ENCODE measurements around the gene RNF224. TPM values are rescaled to one million over a fixed set of nuclear protein-coding genes. Genes with fewer than 3 reads are reported as not detected.

The RNF224 gene
- total RNA-seq, 1 experiment from 2014 or later: 0.27 TPM

DNA sequence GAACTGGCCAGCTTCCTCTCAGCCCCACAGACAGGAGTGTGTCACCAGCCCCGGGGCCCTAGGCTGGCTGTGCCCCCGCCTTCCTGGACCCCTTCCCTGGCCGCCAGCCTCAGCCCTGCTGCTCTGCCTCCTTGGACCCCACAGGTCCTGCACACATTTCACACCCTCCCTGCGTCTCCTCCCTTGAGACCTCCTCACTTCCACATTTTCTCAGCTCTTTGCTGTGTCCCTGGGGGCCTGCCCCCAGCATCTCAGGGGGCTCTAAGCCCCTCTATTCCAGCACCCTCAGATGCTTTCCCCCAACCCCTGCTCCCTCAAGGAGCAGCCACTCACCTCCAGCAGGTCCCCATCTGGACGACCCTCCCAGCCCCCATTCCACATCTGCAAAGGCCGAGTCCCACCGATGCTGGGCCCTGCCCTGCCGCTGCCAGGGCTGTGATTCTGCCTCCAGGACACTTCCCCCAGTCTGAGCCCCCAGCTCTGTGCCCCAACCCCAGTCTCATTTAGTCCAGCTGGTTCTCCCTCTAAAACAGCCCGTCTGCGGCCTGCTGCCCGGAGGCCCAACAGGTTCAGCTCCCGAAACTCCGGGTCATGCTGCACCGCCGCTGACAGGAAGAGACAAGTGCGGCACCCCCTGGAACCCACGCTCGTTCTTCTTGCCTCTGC is 7.6 kb downstream of the RNF224 start:
- no peaks in the 10 kb centered on the region for H3K36me3 ChIP-seq (ENCODE audit: control insufficient read depth, insufficient read depth, low read length)
- peak overlapping the region; percentile 21 for H3K27ac Mint-ChIP-seq (ENCODE audit: unreplicated experiment)
- no peak overlapping the region for H3K4me3 ChIP-seq (ENCODE audit: low read depth, low read length)
- no peak for DNase-seq
- no peaks in the 10 kb centered on the region for H3K27me3 Mint-ChIP-seq (ENCODE audit: insufficient read depth, unreplicated experiment)
- H3K9me3 Mint-ChIP-seq (ENCODE audit: unreplicated experiment): no peaks in the 10 kb centered on the region
- ChIA-PET POLR2A (no interaction called here), CTCF (interaction anchor here (1.5 kb wide), 1 partner anchor 46 kb away, joined by 4 read pairs; the partner anchor contains the start of gene SSNA1)
- no peaks in the 10 kb centered on the region for H3K27me3 ChIP-seq (replicated peaks; ENCODE audit: control insufficient read depth, insufficient read depth, low read length)
- peaks cover 31% of the 10 kb centered on the region for H3K4me1 ChIP-seq
- H3K4me1 Mint-ChIP-seq (ENCODE audit: low read depth, unreplicated experiment): peaks cover 6% of the 10 kb centered on the region
- no peaks in the 10 kb centered on the region for H3K9me3 ChIP-seq
- BruUV-seq (replicated peaks): no TSS peak
- H3K36me3 Mint-ChIP-seq (ENCODE audit: insufficient read depth, unreplicated experiment): peaks cover 15% of the 10 kb centered on the region
- intact Hi-C loops (cut with micrococcal nuclease; ENCODE audit: unreplicated experiment): loop anchor here (5.0 kb wide), 1 partner anchor 33 kb away; the partner anchor contains the start of gene TPRN
- no peak overlapping the region for H3K4me3 Mint-ChIP-seq (ENCODE audit: unreplicated experiment)
- TF ChIP-seq, protein P1, sequence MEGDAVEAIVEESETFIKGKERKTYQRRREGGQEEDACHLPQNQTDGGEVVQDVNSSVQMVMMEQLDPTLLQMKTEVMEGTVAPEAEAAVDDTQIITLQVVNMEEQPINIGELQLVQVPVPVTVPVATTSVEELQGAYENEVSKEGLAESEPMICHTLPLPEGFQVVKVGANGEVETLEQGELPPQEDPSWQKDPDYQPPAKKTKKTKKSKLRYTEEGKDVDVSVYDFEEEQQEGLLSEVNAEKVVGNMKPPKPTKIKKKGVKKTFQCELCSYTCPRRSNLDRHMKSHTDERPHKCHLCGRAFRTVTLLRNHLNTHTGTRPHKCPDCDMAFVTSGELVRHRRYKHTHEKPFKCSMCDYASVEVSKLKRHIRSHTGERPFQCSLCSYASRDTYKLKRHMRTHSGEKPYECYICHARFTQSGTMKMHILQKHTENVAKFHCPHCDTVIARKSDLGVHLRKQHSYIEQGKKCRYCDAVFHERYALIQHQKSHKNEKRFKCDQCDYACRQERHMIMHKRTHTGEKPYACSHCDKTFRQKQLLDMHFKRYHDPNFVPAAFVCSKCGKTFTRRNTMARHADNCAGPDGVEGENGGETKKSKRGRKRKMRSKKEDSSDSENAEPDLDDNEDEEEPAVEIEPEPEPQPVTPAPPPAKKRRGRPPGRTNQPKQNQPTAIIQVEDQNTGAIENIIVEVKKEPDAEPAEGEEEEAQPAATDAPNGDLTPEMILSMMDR (IDR thresholded peaks at IDR 0.05; ENCODE audit: insufficient read depth in 1 of 2, low read depth in 1 of 2, low read length in 1 of 2, severe bottlenecking in 1 of 2, unreplicated experiment in 1 of 2): no peak

DNA sequence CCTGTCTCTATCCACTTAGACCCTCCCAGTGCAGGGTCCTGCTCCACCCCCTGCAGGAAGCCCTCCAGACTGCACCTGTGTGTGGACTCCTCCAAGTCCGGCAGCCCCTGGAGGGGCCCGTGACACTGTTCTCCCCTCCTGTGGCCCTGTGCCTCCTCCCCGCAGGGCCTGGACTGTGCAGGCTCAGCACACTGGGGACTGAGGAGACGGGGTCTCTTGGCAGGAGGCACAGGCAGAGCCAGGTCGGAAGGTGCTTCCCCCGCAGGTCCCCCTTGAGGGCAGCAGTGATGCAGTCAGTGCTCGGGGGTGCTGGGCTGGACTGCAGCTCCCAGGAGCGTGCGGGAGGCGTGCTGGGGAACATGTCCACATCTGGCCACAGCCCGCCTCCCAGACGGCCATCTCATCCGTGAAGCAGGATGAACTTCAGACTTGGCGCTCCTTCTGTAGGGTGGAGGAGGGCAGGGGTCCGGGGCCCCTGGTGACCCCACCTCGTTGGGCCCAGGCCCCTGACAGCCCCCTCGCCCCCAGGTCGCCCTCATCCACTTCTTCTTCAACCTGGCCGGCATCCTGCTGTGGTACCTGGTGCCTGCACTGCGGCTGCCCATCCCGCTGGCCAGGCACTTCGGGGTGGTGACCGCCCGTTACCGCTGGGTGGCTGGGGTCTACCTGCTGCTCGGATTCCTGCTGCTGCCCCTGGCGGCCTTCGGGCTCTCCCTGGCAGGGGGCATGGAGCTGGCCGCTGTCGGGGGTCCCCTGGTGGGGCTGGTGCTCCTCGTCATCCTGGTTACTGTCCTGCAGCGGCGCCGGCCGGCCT is 8.3 kb downstream of the RNF224 start:
- BruUV-seq (replicated peaks): no TSS peak
- Mint-ChIP-seq H3K4me3 (ENCODE audit: unreplicated experiment) (no peak overlapping the region), H3K27ac (ENCODE audit: unreplicated experiment) (peak overlapping the region; percentile 21), H3K4me1 (ENCODE audit: low read depth, unreplicated experiment) (peaks cover 6% of the 10 kb centered on the region), H3K27me3 (ENCODE audit: insufficient read depth, unreplicated experiment) (no peaks in the 10 kb centered on the region), H3K36me3 (ENCODE audit: insufficient read depth, unreplicated experiment) (peaks cover 23% of the 10 kb centered on the region), H3K9me3 (ENCODE audit: unreplicated experiment) (no peaks in the 10 kb centered on the region)
- POLR2A ChIA-PET: interaction anchor here (0.9 to 1.1 kb wide), 3 partner anchors 35 to 189 kb away, joined by 3 to 9 read pairs (median 7); no protein-coding TSS in a partner anchor
- Histone ChIP-seq H3K9me3 (no peaks in the 10 kb centered on the region), H3K4me3 (ENCODE audit: low read depth, low read length) (no peak overlapping the region), H3K27me3 (replicated peaks; ENCODE audit: control insufficient read depth, insufficient read depth, low read length) (no peaks in the 10 kb centered on the region), H3K36me3 (ENCODE audit: control insufficient read depth, insufficient read depth, low read length) (no peaks in the 10 kb centered on the region), H3K4me1 (peaks cover 24% of the 10 kb centered on the region)
- TF ChIP-seq, protein P1 (IDR thresholded peaks at IDR 0.05; ENCODE audit: insufficient read depth in 1 of 2, low read depth in 1 of 2, low read length in 1 of 2, severe bottlenecking in 1 of 2, unreplicated experiment in 1 of 2): peak in 1 of 2 experiments; percentile 19
- CTCF ChIA-PET: interaction anchor here (0.6 to 1.5 kb wide), 16 partner anchors 9 to 206 kb away, joined by 3 to 24 read pairs (median 6); partner anchors contain the start of genes ANAPC2, MAN1B1, NELFB and RNF224
- intact Hi-C loops (cut with micrococcal nuclease; ENCODE audit: unreplicated experiment): loop anchor here (1.0 to 5.0 kb wide), 2 partner anchors 8 to 33 kb away; partner anchors contain the start of genes RNF224 and TPRN
- no peak for DNase-seq

Measured in Caco-2 (cell line).